Measurements from ENCODE around the gene ARSH.
"Not testable (repeated sequence)": the region's sequence is repeated elsewhere in the genome, so short reads cannot be mapped to it uniquely, and the experiment has no call there.

The ARSH gene

DNA sequence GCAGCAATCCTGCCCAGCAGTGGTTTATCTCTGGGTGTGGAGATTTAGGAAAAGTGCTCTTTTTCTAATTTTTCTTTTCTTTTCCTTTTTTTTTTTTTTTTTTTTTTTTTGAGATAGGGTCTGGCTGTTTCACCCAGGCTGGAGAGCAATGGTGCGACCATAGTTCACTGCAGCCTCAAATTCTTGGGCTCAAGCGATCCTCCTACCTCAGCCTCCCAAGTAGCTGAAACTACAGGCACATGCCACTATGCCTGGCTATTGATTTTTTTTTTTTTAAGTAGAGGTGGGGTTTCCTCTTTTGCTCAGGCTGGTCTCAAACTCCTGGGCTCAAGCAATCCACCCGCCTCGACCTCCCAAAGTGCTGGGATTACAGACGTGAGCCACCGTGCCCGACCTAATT lies 42.9 kb upstream of the ARSH start:
- H3K9ac ChIP-seq (ENCODE audit: low read depth, low read length, poor library complexity); H2BK15ac ChIP-seq (ENCODE audit: low read length); H2BK120ac ChIP-seq (ENCODE audit: low read depth, low read length); DNase-seq (ENCODE audit: low spot score); H3K9me3 ChIP-seq (replicated peaks in 1 of 2; ENCODE audit: control insufficient read depth in 2 of 2, insufficient read depth in 1 of 2, low read depth in 1 of 2, low read length in 2 of 2); H3K79me1 ChIP-seq (ENCODE audit: low read depth, low read length); H2BK5ac ChIP-seq (ENCODE audit: low read length); H3K27me3 ChIP-seq (ENCODE audit: control insufficient read depth in 3 of 3, insufficient read depth in 3 of 3, low read depth in 1 of 3, low read length in 3 of 3); H2AFZ ChIP-seq (ENCODE audit: low read length); H3K14ac ChIP-seq (ENCODE audit: low read length); H3K4ac ChIP-seq (ENCODE audit: low read length); H3K4me1 ChIP-seq (ENCODE audit: control insufficient read depth in 2 of 2, insufficient read depth in 1 of 2, low read depth in 1 of 2, low read length in 2 of 2); H2BK12ac ChIP-seq (ENCODE audit: low read length); H3K18ac ChIP-seq (ENCODE audit: low read length); H3K4me3 ChIP-seq (ENCODE audit: low read length in 2 of 2); H4K91ac ChIP-seq (ENCODE audit: low read depth, low read length, poor library complexity); H4K8ac ChIP-seq (ENCODE audit: low read depth, low read length); H2AK5ac ChIP-seq (ENCODE audit: low read depth, low read length); H3K36me3 ChIP-seq (replicated peaks in 1 of 2; ENCODE audit: control insufficient read depth in 2 of 2, insufficient read depth in 2 of 2, low read length in 2 of 2); H3K23ac ChIP-seq (ENCODE audit: low read depth, low read length, poor library complexity); H3K4me2 ChIP-seq (ENCODE audit: insufficient read depth, low read length, poor library complexity, severe bottlenecking); H3K27ac ChIP-seq (replicated peaks; ENCODE audit: low read length): not testable (repeated sequence)
- no CpG with 5 or more reads among the region's 7 CpGs for WGBS, 2 donors (ENCODE audit: extremely low coverage in 2 of 2, insufficient read length in 2 of 2, insufficient replicate concordance in 1 of 2)

DNA sequence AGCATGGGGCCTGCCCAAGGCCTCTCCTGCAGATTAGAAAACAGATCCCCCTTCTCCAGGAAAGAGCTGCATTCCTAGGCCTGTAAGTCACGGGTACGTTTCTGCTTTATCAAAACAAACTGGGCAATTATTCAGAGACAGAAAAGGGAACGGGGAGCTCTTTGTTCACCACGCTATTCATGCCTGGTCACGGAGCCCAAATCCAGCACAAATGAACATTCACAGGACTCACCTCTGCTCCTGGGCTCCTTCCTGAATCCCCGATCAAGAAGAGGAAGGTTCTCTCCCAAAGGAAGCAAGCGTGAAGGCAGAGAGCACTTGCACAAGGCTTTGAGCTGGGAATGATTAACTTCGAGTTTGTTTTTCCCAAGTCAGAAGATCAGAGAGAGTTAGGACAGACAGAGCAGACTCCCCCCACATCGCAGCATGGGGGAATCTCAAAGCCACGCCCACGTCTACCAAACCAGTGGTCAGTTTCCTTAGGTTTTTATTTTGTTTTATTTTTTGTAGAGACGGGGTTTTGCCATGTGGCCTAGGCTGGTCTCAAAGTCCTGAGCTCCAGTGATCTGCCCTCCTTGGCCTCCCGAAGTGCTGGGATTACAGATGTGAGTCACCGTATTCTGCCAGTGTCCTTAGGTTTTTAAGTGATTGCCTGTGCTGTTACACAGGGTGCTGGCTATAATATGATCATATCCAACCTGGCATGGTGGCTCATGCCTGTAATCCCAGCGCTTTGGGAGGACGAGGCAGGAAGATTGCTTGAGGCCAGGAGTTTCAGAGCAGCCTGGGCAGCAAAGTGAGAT lies 42.2 kb upstream of the ARSH start:
- H3K18ac ChIP-seq (ENCODE audit: low read length); H4K8ac ChIP-seq (ENCODE audit: low read depth, low read length); H3K23ac ChIP-seq (ENCODE audit: low read depth, low read length, poor library complexity); H3K14ac ChIP-seq (ENCODE audit: low read length); H3K79me1 ChIP-seq (ENCODE audit: low read depth, low read length); H2BK5ac ChIP-seq (ENCODE audit: low read length); H2AK5ac ChIP-seq (ENCODE audit: low read depth, low read length); H3K9me3 ChIP-seq (replicated peaks in 1 of 2; ENCODE audit: control insufficient read depth in 2 of 2, insufficient read depth in 1 of 2, low read depth in 1 of 2, low read length in 2 of 2); H3K27me3 ChIP-seq (ENCODE audit: control insufficient read depth in 3 of 3, insufficient read depth in 3 of 3, low read depth in 1 of 3, low read length in 3 of 3); H4K91ac ChIP-seq (ENCODE audit: low read depth, low read length, poor library complexity); H2BK12ac ChIP-seq (ENCODE audit: low read length); H3K36me3 ChIP-seq (replicated peaks in 1 of 2; ENCODE audit: control insufficient read depth in 2 of 2, insufficient read depth in 2 of 2, low read length in 2 of 2); H3K9ac ChIP-seq (ENCODE audit: low read depth, low read length, poor library complexity); H3K4me1 ChIP-seq (ENCODE audit: control insufficient read depth in 2 of 2, insufficient read depth in 1 of 2, low read depth in 1 of 2, low read length in 2 of 2); H2BK15ac ChIP-seq (ENCODE audit: low read length); H2BK120ac ChIP-seq (ENCODE audit: low read depth, low read length); H3K4me2 ChIP-seq (ENCODE audit: insufficient read depth, low read length, poor library complexity, severe bottlenecking); H3K4ac ChIP-seq (ENCODE audit: low read length): not testable (repeated sequence)
- H2AFZ ChIP-seq (ENCODE audit: low read length), result peak overlapping the region; percentile 62
- H3K27ac ChIP-seq (replicated peaks; ENCODE audit: low read length), result peak overlapping the region; percentile 61
- peak; percentile 11 for DNase-seq (ENCODE audit: low spot score)
- WGBS, 2 donors (ENCODE audit: extremely low coverage in 2 of 2, insufficient read length in 2 of 2, insufficient replicate concordance in 1 of 2), result no CpG with 5 or more reads among the region's 16 CpGs
- peak overlapping the region in 1 of 2 donors; percentile 18 for H3K4me3 ChIP-seq (ENCODE audit: low read length in 2 of 2)

DNA sequence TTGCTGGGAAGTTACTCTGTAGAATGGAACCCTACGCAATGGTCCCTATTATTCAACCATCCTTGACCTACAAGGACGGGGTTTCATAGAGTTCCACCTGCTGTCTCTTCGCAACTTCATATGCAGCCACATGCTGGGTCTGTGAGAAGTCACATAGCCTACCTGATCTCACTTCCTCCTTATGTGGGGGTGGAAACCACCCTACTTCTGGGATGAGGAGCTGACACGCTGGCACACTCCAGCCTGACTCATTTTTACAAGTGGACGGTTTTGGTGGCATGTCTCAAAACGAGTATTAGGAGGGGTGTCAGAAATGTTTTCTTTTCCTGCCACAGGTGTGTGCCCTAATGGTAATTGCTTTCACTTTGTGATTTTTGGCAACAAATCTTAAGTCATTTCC lies 40.4 kb upstream of the ARSH start:
- H3K36me3 ChIP-seq (replicated peaks in 1 of 2; ENCODE audit: control insufficient read depth in 2 of 2, insufficient read depth in 2 of 2, low read length in 2 of 2), result no peaks in the 10 kb centered on the region
- H2AK5ac ChIP-seq (ENCODE audit: low read depth, low read length), result no peak overlapping the region
- no peaks in the 10 kb centered on the region for H3K79me1 ChIP-seq (ENCODE audit: low read depth, low read length)

GRCh38 chrX:2967012-2967411 lies 39.3 kb upstream of the ARSH start:
- H3K4me2 ChIP-seq (ENCODE audit: insufficient read depth, low read length, poor library complexity, severe bottlenecking), result no peak overlapping the region
- H4K8ac ChIP-seq (ENCODE audit: low read depth, low read length), result no peak overlapping the region
- no peaks in the 10 kb centered on the region for H3K36me3 ChIP-seq (replicated peaks in 1 of 2; ENCODE audit: control insufficient read depth in 2 of 2, insufficient read depth in 2 of 2, low read length in 2 of 2)
- no peak overlapping the region for H2BK120ac ChIP-seq (ENCODE audit: low read depth, low read length)
- H2AFZ ChIP-seq (ENCODE audit: low read length), result no peak overlapping the region
- H3K9ac ChIP-seq (ENCODE audit: low read depth, low read length, poor library complexity), result no peak overlapping the region
- WGBS, 2 donors (ENCODE audit: extremely low coverage in 2 of 2, insufficient read length in 2 of 2, insufficient replicate concordance in 1 of 2), result no CpG with 5 or more reads among the region's 3 CpGs
- no peak overlapping the region for H3K4ac ChIP-seq (ENCODE audit: low read length)
- no peaks in the 10 kb centered on the region for H3K27me3 ChIP-seq (ENCODE audit: control insufficient read depth in 3 of 3, insufficient read depth in 3 of 3, low read depth in 1 of 3, low read length in 3 of 3)
- H3K4me1 ChIP-seq (ENCODE audit: control insufficient read depth in 2 of 2, insufficient read depth in 1 of 2, low read depth in 1 of 2, low read length in 2 of 2), result peaks cover 0 to 9% of the 10 kb centered on the region in 2 donors
- H3K27ac ChIP-seq (replicated peaks; ENCODE audit: low read length), result no peak overlapping the region
- no peak overlapping the region for H2BK12ac ChIP-seq (ENCODE audit: low read length)
- no peak for DNase-seq (ENCODE audit: low spot score)
- H2BK15ac ChIP-seq (ENCODE audit: low read length), result no peak overlapping the region
- H3K18ac ChIP-seq (ENCODE audit: low read length), result no peak overlapping the region
- no peak overlapping the region for H4K91ac ChIP-seq (ENCODE audit: low read depth, low read length, poor library complexity)
- H2AK5ac ChIP-seq (ENCODE audit: low read depth, low read length), result no peak overlapping the region
- no peak overlapping the region for H3K4me3 ChIP-seq (ENCODE audit: low read length in 2 of 2)
- no peak overlapping the region for H3K23ac ChIP-seq (ENCODE audit: low read depth, low read length, poor library complexity)
- peaks cover 0 to 6% of the 10 kb centered on the region in 2 donors for H3K9me3 ChIP-seq (replicated peaks in 1 of 2; ENCODE audit: control insufficient read depth in 2 of 2, insufficient read depth in 1 of 2, low read depth in 1 of 2, low read length in 2 of 2)
- H3K14ac ChIP-seq (ENCODE audit: low read length), result no peak overlapping the region
- no peak overlapping the region for H2BK5ac ChIP-seq (ENCODE audit: low read length)
- H3K79me1 ChIP-seq (ENCODE audit: low read depth, low read length), result no peaks in the 10 kb centered on the region

More for the DNA sequence above, 40.4 kb upstream of the ARSH start:
- Histone ChIP-seq H3K27ac (replicated peaks; ENCODE audit: low read length) (no peak overlapping the region), H4K8ac (ENCODE audit: low read depth, low read length) (no peak overlapping the region), H2BK5ac (ENCODE audit: low read length) (no peak overlapping the region), H3K4me1 (ENCODE audit: control insufficient read depth in 2 of 2, insufficient read depth in 1 of 2, low read depth in 1 of 2, low read length in 2 of 2) (peaks cover 0 to 9% of the 10 kb centered on the region in 2 donors), H2AFZ (ENCODE audit: low read length) (no peak overlapping the region), H2BK120ac (ENCODE audit: low read depth, low read length) (no peak overlapping the region), H2BK12ac (ENCODE audit: low read length) (no peak overlapping the region), H3K27me3 (ENCODE audit: control insufficient read depth in 3 of 3, insufficient read depth in 3 of 3, low read depth in 1 of 3, low read length in 3 of 3) (no peaks in the 10 kb centered on the region), H2BK15ac (ENCODE audit: low read length) (no peak overlapping the region), H4K91ac (ENCODE audit: low read depth, low read length, poor library complexity) (no peak overlapping the region), H3K9ac (ENCODE audit: low read depth, low read length, poor library complexity) (no peak overlapping the region), H3K4me3 (ENCODE audit: low read length in 2 of 2) (no peak overlapping the region), H3K4me2 (ENCODE audit: insufficient read depth, low read length, poor library complexity, severe bottlenecking) (no peak overlapping the region), H3K23ac (ENCODE audit: low read depth, low read length, poor library complexity) (no peak overlapping the region), H3K18ac (ENCODE audit: low read length) (no peak overlapping the region), H3K14ac (ENCODE audit: low read length) (no peak overlapping the region), H3K9me3 (replicated peaks in 1 of 2; ENCODE audit: control insufficient read depth in 2 of 2, insufficient read depth in 1 of 2, low read depth in 1 of 2, low read length in 2 of 2) (no peaks in the 10 kb centered on the region), H3K4ac (ENCODE audit: low read length) (no peak overlapping the region)
- DNase-seq (ENCODE audit: low spot score), result no peak
- no CpG with 5 or more reads among the region's 6 CpGs for WGBS, 2 donors (ENCODE audit: extremely low coverage in 2 of 2, insufficient read length in 2 of 2, insufficient replicate concordance in 1 of 2)

Data from neuronal stem cell (in vitro differentiated cells).